ENCODE results near the gene ADH4.
A peak's percentile ranks its signal among the peaks of the same experiment; 100 is the strongest.
"Not testable (repeated sequence)": the region's sequence is repeated elsewhere in the genome, so short reads cannot be mapped to it uniquely, and the experiment has no call there.

ADH4 gene

GRCh38 chr4:99131378-99131777 is 12.7 kb downstream of the ADH4 start:
- no peak for DNase-seq

- no peak for DNase-seq
These were observed 17.7 kb downstream of the ADH4 start for GRCh38 chr4:99126376-99126775.

- no peak for DNase-seq
These were observed 23.1 kb downstream of the ADH4 start for GRCh38 chr4:99121008-99121407.

- DNase-seq: no peak
These were observed 23.6 kb downstream of the ADH4 start for GRCh38 chr4:99120501-99120900.

GRCh38 chr4:99117876-99118693 is 26.0 kb downstream of the ADH4 start:
- DNase-seq: no peak

GRCh38 chr4:99117122-99117841 is 26.8 kb downstream of the ADH4 start:
- DNase-seq: not testable (repeated sequence)

GRCh38 chr4:99109286-99109685 is 34.8 kb downstream of the ADH4 start:
- not testable (repeated sequence) for DNase-seq

GRCh38 chr4:99104153-99104552 is 39.9 kb downstream of the ADH4 start:
- no peak for DNase-seq

- no peak for DNase-seq
These were observed 40.9 kb downstream of the ADH4 start for GRCh38 chr4:99103166-99103565.

GRCh38 chr4:99102634-99103033 is 41.5 kb downstream of the ADH4 start:
- DNase-seq: no peak

GRCh38 chr4:99100876-99101275 is 43.2 kb downstream of the ADH4 start:
- no peak for DNase-seq

- not testable (repeated sequence) for DNase-seq
These were observed 44.3 kb downstream of the ADH4 start for GRCh38 chr4:99099814-99100213.

GRCh38 chr4:99099311-99099710 is 44.8 kb downstream of the ADH4 start:
- DNase-seq: no peak

GRCh38 chr4:99091841-99092240 is 52.3 kb downstream of the ADH4 start:
- not testable (repeated sequence) for DNase-seq

GRCh38 chr4:99091216-99091575 is 52.9 kb downstream of the ADH4 start:
- no peak for DNase-seq

GRCh38 chr4:99090481-99091215 is 53.4 kb downstream of the ADH4 start:
- no peak for DNase-seq

- peak; percentile 63 for DNase-seq
These were observed 55.4 kb downstream of the ADH4 start, which contains the start of gene ADH5 for GRCh38 chr4:99088481-99089365. TSS of gene ADH5 (minus strand) at chr4:99088788. CDS start at chr4:99088700, 88 bp downstream.

- no peak for DNase-seq
These were observed 56.1 kb downstream of the ADH4 start for GRCh38 chr4:99088023-99088449.

GRCh38 chr4:99084595-99084994 is 59.5 kb downstream of the ADH4 start:
- DNase-seq: no peak

GRCh38 chr4:99082192-99082591 is 61.9 kb downstream of the ADH4 start:
- no peak for DNase-seq

GRCh38 chr4:99080869-99081268 is 63.2 kb downstream of the ADH4 start:
- DNase-seq: not testable (repeated sequence)

- no peak for DNase-seq
These were observed 64.3 kb downstream of the ADH4 start for GRCh38 chr4:99079625-99080295.

Measured in DMS79 (cell line).